ENCODE measurements around the gene MYO1E. TPM values are rescaled to one million over a fixed set of nuclear protein-coding genes. Genes with fewer than 3 reads are reported as not detected.

Gene MYO1E
- total RNA-seq, 2 donors from 2014 or later: 66.3 to 92.0 TPM

- Histone ChIP-seq H3K27ac (no peak overlapping the region), H3K9me3 (no peaks in the 10 kb centered on the region), H3K27me3 (replicated peaks; ENCODE audit: insufficient read depth) (no peaks in the 10 kb centered on the region), H3K36me3 (no peaks in the 10 kb centered on the region), H3K4me3 (no peak overlapping the region), H3K4me1 (replicated peaks) (no peaks in the 10 kb centered on the region)
- intact Hi-C loops (cut with DNase I): no loop called here
- no peak for DNase-seq (ENCODE audit: low spot score)
- 51% methylated on average over 4 of the region's 4 CpGs for WGBS
- TF ChIP-seq POLR2AphosphoS5 (IDR thresholded peaks at IDR 0.05) (no peak), POLR2A (IDR thresholded peaks at IDR 0.05) (no peak), CTCF (IDR thresholded peaks at IDR 0.05) (no peak)
Measured at GRCh38 chr15:59416816-59417215, 44.1 kb upstream of the MYO1E start.

GRCh38 chr15:59413577-59413976 is 40.9 kb upstream of the MYO1E start:
- H3K4me3 ChIP-seq: no peak overlapping the region
- 73% methylated on average over 2 of the region's 2 CpGs for WGBS
- H3K27ac ChIP-seq: no peak overlapping the region
- no peak for DNase-seq (ENCODE audit: low spot score)
- no peaks in the 10 kb centered on the region for H3K27me3 ChIP-seq (replicated peaks; ENCODE audit: insufficient read depth)
- H3K4me1 ChIP-seq (replicated peaks): no peaks in the 10 kb centered on the region
- TF ChIP-seq POLR2AphosphoS5 (IDR thresholded peaks at IDR 0.05) (no peak), POLR2A (IDR thresholded peaks at IDR 0.05) (no peak), CTCF (IDR thresholded peaks at IDR 0.05) (no peak)
- H3K36me3 ChIP-seq: no peaks in the 10 kb centered on the region
- intact Hi-C loops (cut with DNase I): no loop called here
- H3K9me3 ChIP-seq: no peaks in the 10 kb centered on the region

GRCh38 chr15:59410391-59410896 is 37.8 kb upstream of the MYO1E start:
- Histone ChIP-seq H3K36me3 (no peaks in the 10 kb centered on the region), H3K4me1 (replicated peaks) (no peaks in the 10 kb centered on the region), H3K27ac (no peak overlapping the region), H3K4me3 (no peak overlapping the region), H3K27me3 (replicated peaks; ENCODE audit: insufficient read depth) (no peaks in the 10 kb centered on the region), H3K9me3 (no peaks in the 10 kb centered on the region)
- DNase-seq (ENCODE audit: low spot score): no peak
- no peak for TF ChIP-seq CTCF (IDR thresholded peaks at IDR 0.05)
- no peak for TF ChIP-seq POLR2AphosphoS5 (IDR thresholded peaks at IDR 0.05)
- no peak for TF ChIP-seq POLR2A (IDR thresholded peaks at IDR 0.05)
- intact Hi-C loops (cut with DNase I): no loop called here
- WGBS: 7% methylated on average over 2 of the region's 2 CpGs

- Histone ChIP-seq H3K4me3 (no peak overlapping the region), H3K4me1 (replicated peaks) (no peaks in the 10 kb centered on the region), H3K27me3 (replicated peaks; ENCODE audit: insufficient read depth) (no peaks in the 10 kb centered on the region), H3K36me3 (no peaks in the 10 kb centered on the region), H3K9me3 (no peaks in the 10 kb centered on the region), H3K27ac (no peak overlapping the region)
- no peak for TF ChIP-seq POLR2AphosphoS5 (IDR thresholded peaks at IDR 0.05)
- TF ChIP-seq CTCF (IDR thresholded peaks at IDR 0.05): no peak
- no peak for TF ChIP-seq POLR2A (IDR thresholded peaks at IDR 0.05)
- intact Hi-C loops (cut with DNase I): no loop called here
- DNase-seq (ENCODE audit: low spot score): no peak
- WGBS: 66% methylated on average over 5 of the region's 5 CpGs
Measured at GRCh38 chr15:59407946-59408345, 35.3 kb upstream of the MYO1E start.

GRCh38 chr15:59406446-59406845 is 33.8 kb upstream of the MYO1E start:
- Histone ChIP-seq H3K27ac (no peak overlapping the region), H3K4me1 (replicated peaks) (no peaks in the 10 kb centered on the region), H3K9me3 (no peaks in the 10 kb centered on the region), H3K27me3 (replicated peaks; ENCODE audit: insufficient read depth) (no peaks in the 10 kb centered on the region), H3K36me3 (no peaks in the 10 kb centered on the region), H3K4me3 (no peak overlapping the region)
- no peak for DNase-seq (ENCODE audit: low spot score)
- TF ChIP-seq CTCF (IDR thresholded peaks at IDR 0.05) (no peak), POLR2AphosphoS5 (IDR thresholded peaks at IDR 0.05) (no peak)
- intact Hi-C loops (cut with DNase I): no loop called here
- WGBS: 52% methylated on average over 3 of the region's 3 CpGs

Measured in prostate gland (tissue), 2 donors.